Measurements from ENCODE around the gene TMEM63A. TPM values are rescaled to one million over a fixed set of nuclear protein-coding genes. Genes with fewer than 3 reads are reported as not detected.

The TMEM63A gene
- polyA plus RNA-seq, 1 of the 3 experiments (the other 2 are of a cell fraction): 13.5 TPM

DNA sequence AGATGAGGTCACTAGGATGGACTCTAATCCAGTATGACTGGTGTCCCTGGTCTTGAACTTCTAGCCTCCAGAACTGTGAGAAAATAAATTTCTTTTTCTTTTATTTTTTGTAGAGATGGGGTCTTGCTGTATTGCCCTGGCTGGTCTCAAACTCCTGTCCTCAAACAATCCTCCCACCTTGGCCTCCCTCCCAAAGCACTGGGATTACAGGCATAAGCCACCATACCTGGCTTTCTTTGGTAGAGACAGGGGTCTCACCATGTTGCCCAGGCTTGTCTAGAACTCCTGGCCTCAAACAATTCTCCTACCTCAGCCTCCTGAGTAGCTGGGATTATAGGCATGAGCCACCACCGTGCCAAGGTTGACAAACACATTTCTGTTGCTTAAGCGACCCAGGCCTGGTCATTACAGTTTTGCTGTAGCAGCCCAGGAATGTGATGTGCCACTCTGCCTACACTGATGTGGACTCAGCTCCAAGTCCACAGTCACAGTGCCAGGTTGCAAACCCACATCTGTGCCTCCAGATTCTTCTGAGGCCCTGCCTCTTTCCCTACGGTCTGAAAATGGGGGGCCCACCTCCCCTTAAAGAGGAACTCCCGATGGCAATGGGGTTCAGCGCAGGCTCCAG is 25.9 kb upstream of the TMEM63A start:
- H2AFZ ChIP-seq (ENCODE audit: low read depth): no peak overlapping the region
- no peak overlapping the region for H3K9ac ChIP-seq
- H3K27ac ChIP-seq (ENCODE audit: low read depth in 2 of 2, low read length in 1 of 2): no peak overlapping the region
- H3K4me3 ChIP-seq (ENCODE audit: low read depth in 2 of 2, low read length in 1 of 2): no peak overlapping the region
- H3F3A ChIP-seq (replicated peaks; ENCODE audit: insufficient read depth): no peaks in the 10 kb centered on the region
- no peaks in the 10 kb centered on the region for H3K27me3 ChIP-seq (ENCODE audit: insufficient read depth)
- WGBS (ENCODE audit: low lambda C conversion rate): 79% methylated on average over 5 of the region's 5 CpGs
- no peaks in the 10 kb centered on the region for H3K9me3 ChIP-seq
- no peaks in the 10 kb centered on the region for H4K20me1 ChIP-seq (ENCODE audit: insufficient read depth)
- no peak for DNase-seq
- no peaks in the 10 kb centered on the region for H3K9me2 ChIP-seq
- peaks cover 0 to 4% of the 10 kb centered on the region in 2 experiments; a peak in 1 of 4 replicates for H3K4me1 ChIP-seq (ENCODE audit: control insufficient read depth in 1 of 2, insufficient read depth in 2 of 2, low read depth in 1 of 2, low read length in 1 of 2)
- H3K4me2 ChIP-seq: no peak overlapping the region
- no peaks in the 10 kb centered on the region for H3K79me2 ChIP-seq (ENCODE audit: insufficient read depth)
- H3K36me3 ChIP-seq (replicated peaks in 1 of 2; ENCODE audit: control insufficient read depth in 1 of 2, insufficient read depth in 2 of 2, low read length in 1 of 2): peaks cover 0 to 4% of the 10 kb centered on the region in 2 experiments
- TF ChIP-seq, protein P1, sequence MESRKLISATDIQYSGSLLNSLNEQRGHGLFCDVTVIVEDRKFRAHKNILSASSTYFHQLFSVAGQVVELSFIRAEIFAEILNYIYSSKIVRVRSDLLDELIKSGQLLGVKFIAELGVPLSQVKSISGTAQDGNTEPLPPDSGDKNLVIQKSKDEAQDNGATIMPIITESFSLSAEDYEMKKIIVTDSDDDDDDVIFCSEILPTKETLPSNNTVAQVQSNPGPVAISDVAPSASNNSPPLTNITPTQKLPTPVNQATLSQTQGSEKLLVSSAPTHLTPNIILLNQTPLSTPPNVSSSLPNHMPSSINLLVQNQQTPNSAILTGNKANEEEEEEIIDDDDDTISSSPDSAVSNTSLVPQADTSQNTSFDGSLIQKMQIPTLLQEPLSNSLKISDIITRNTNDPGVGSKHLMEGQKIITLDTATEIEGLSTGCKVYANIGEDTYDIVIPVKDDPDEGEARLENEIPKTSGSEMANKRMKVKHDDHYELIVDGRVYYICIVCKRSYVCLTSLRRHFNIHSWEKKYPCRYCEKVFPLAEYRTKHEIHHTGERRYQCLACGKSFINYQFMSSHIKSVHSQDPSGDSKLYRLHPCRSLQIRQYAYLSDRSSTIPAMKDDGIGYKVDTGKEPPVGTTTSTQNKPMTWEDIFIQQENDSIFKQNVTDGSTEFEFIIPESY (IDR thresholded peaks at IDR 0.05; ENCODE audit: borderline replicate concordance, low read depth): no peak
- TF ChIP-seq CHD2 (IDR thresholded peaks at IDR 0.05; ENCODE audit: low read length, partially characterized antibody) (no peak), ELF1 (IDR thresholded peaks at IDR 0.05) (no peak), YY1 (IDR thresholded peaks at IDR 0.05; ENCODE audit: low read depth) (no peak), IRF3 (IDR thresholded peaks at IDR 0.05; ENCODE audit: low read depth, low read length) (no peak)
- POLR2A ChIA-PET: no interaction called here
- CTCF ChIA-PET: interaction anchor here (1.1 to 1.7 kb wide), 3 partner anchors 16 to 434 kb away, joined by 3 to 4 read pairs (median 3); partner anchors contain the start of gene PYCR2

- ChIA-PET POLR2A (no interaction called here), CTCF (interaction anchor here (1.1 kb wide), 1 partner anchor 80 kb away, joined by 3 read pairs; no protein-coding TSS in a partner anchor)
- Histone ChIP-seq H3K4me2 (no peak overlapping the region), H3K9me3 (no peaks in the 10 kb centered on the region), H3K27ac (ENCODE audit: low read depth in 2 of 2, low read length in 1 of 2) (no peak overlapping the region), H3K79me2 (ENCODE audit: insufficient read depth) (no peaks in the 10 kb centered on the region), H3K4me3 (ENCODE audit: low read depth in 2 of 2, low read length in 1 of 2) (no peak overlapping the region), H2AFZ (ENCODE audit: low read depth) (no peak overlapping the region), H4K20me1 (ENCODE audit: insufficient read depth) (no peaks in the 10 kb centered on the region), H3K9me2 (no peaks in the 10 kb centered on the region), H3F3A (replicated peaks; ENCODE audit: insufficient read depth) (peaks cover 4% of the 10 kb centered on the region), H3K27me3 (ENCODE audit: insufficient read depth) (no peaks in the 10 kb centered on the region), H3K4me1 (ENCODE audit: control insufficient read depth in 1 of 2, insufficient read depth in 2 of 2, low read depth in 1 of 2, low read length in 1 of 2) (peaks cover 0 to 4% of the 10 kb centered on the region in 2 experiments; a peak in 1 of 4 replicates), H3K9ac (no peak overlapping the region), H3K36me3 (replicated peaks in 1 of 2; ENCODE audit: control insufficient read depth in 1 of 2, insufficient read depth in 2 of 2, low read length in 1 of 2) (no peaks in the 10 kb centered on the region)
- 100% methylated on average over 2 of the region's 7 CpGs for whole genome bisulfite sequencing (ENCODE audit: low lambda C conversion rate)
- DNase-seq: no peak
- TF ChIP-seq, protein P2, sequence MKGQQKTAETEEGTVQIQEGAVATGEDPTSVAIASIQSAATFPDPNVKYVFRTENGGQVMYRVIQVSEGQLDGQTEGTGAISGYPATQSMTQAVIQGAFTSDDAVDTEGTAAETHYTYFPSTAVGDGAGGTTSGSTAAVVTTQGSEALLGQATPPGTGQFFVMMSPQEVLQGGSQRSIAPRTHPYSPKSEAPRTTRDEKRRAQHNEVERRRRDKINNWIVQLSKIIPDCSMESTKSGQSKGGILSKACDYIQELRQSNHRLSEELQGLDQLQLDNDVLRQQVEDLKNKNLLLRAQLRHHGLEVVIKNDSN (IDR thresholded peaks at IDR 0.05; ENCODE audit: borderline replicate concordance, low read depth): no peak
- TF ChIP-seq, protein P3, sequence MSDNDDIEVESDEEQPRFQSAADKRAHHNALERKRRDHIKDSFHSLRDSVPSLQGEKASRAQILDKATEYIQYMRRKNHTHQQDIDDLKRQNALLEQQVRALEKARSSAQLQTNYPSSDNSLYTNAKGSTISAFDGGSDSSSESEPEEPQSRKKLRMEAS (IDR thresholded peaks at IDR 0.05; ENCODE audit: low read depth): no peak
- no peak for TF ChIP-seq POLR2AphosphoS5 (IDR thresholded peaks at IDR 0.05; ENCODE audit: low read depth, low read length)
- TF ChIP-seq CHD2 (IDR thresholded peaks at IDR 0.05; ENCODE audit: low read length, partially characterized antibody): no peak
These were observed 25.2 kb upstream of the TMEM63A start for GRCh38 chr1:225907341-225907740.

All from SK-N-SH (cell line).